Neural cell (in vitro differentiated cells): ENCODE results near the gene NOTCH2.
"Not testable (repeated sequence)": the region's sequence is repeated elsewhere in the genome, so short reads cannot be mapped to it uniquely, and the experiment has no call there.

Source experiments
- CTCF ChIP-seq: fragments of 450-650 bp; IDR thresholded peaks from 2 replicates; pipeline ENCODE4 v1.5.1; 2014; ENCODE audit warnings: antibody characterized with exemption, mild to moderate bottlenecking, moderate library complexity; ENCODE audit not compliant: poor library complexity, severe bottlenecking
- EP300 ChIP-seq: fragments of 450-650 bp; conservative IDR thresholded peaks from 2 replicates; pipeline ENCODE4 v1.6.1; 2014; ENCODE audit warnings: antibody characterized with exemption, mild to moderate bottlenecking, moderate library complexity; ENCODE audit not compliant: poor library complexity, severe bottlenecking
- POLR2AphosphoS5 ChIP-seq: IDR thresholded peaks from 2 replicates; pipeline ENCODE4 v1.6.1; 2012
- RAD21 ChIP-seq: fragments of 450-650 bp; conservative IDR thresholded peaks from 2 replicates; pipeline ENCODE4 v1.6.1; 2014; ENCODE audit warnings: antibody characterized with exemption, mild to moderate bottlenecking, moderate library complexity
- TAF1 ChIP-seq: IDR thresholded peaks from 2 replicates; pipeline ENCODE4 v1.6.1; 2012; ENCODE audit warnings: low read depth
- TF ChIP-seq, protein P1 (sequence below): IDR thresholded peaks from 2 replicates; pipeline ENCODE4 v1.6.1; 2012; ENCODE audit warnings: borderline replicate concordance

- not testable (repeated sequence) for TF ChIP-seq CTCF, POLR2AphosphoS5, TAF1, EP300, RAD21
- TF ChIP-seq, protein P1, sequence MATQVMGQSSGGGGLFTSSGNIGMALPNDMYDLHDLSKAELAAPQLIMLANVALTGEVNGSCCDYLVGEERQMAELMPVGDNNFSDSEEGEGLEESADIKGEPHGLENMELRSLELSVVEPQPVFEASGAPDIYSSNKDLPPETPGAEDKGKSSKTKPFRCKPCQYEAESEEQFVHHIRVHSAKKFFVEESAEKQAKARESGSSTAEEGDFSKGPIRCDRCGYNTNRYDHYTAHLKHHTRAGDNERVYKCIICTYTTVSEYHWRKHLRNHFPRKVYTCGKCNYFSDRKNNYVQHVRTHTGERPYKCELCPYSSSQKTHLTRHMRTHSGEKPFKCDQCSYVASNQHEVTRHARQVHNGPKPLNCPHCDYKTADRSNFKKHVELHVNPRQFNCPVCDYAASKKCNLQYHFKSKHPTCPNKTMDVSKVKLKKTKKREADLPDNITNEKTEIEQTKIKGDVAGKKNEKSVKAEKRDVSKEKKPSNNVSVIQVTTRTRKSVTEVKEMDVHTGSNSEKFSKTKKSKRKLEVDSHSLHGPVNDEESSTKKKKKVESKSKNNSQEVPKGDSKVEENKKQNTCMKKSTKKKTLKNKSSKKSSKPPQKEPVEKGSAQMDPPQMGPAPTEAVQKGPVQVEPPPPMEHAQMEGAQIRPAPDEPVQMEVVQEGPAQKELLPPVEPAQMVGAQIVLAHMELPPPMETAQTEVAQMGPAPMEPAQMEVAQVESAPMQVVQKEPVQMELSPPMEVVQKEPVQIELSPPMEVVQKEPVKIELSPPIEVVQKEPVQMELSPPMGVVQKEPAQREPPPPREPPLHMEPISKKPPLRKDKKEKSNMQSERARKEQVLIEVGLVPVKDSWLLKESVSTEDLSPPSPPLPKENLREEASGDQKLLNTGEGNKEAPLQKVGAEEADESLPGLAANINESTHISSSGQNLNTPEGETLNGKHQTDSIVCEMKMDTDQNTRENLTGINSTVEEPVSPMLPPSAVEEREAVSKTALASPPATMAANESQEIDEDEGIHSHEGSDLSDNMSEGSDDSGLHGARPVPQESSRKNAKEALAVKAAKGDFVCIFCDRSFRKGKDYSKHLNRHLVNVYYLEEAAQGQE = not testable (repeated sequence)
Measured at GRCh38 chr1:120112212-120112611, 42.8 kb upstream of the NOTCH2 start.
